GM13976 (cell line): Measurements from ENCODE around the gene CRYZL1.

Experiments
- DNase-seq: peaks from one replicate; pipeline ENCODE4 v3.0.0; 2012; ENCODE audit warnings: low spot score
- CTCF ChIP-seq: IDR thresholded peaks from 2 replicates; pipeline ENCODE4 v1.5.1; 2012; ENCODE audit warnings: borderline replicate concordance, mild to moderate bottlenecking; ENCODE audit not compliant: insufficient read depth; ENCODE audit errors: extremely low read depth, missing control alignments, control extremely low read depth
- in situ Hi-C: fragments of 300-500 bp; cut with MboI; formaldehyde crosslinking; loops from one replicate; pipeline ENCODE4 v1.12.0; 2022; ENCODE audit warnings: low sequenced_read_pairs, mixed read lengths, inconsistent platforms; ENCODE audit not compliant: unreplicated experiment

The CRYZL1 gene

DNA sequence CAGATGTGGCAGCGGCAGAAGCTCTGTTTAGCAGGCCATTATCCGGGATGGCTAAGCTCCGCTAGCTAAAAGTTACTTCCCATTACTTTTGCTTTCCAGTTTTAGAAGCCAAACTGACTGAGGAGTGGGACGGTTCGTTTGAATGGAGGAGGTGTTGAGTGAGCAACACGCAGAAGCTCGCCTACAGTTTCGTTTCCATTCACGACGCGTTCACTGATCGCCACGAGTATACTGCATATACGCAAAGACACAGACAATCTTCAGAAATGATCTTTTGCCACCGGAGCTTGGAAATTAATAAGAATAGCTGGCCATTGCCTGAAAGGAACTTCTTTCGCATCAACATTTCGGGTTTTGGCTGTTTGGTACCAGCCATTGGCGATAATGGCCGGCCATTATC, 84.1 kb downstream of the CRYZL1 start:
- in situ Hi-C loops = no loop called here
- TF ChIP-seq CTCF = no peak
- no peak for DNase-seq

DNA sequence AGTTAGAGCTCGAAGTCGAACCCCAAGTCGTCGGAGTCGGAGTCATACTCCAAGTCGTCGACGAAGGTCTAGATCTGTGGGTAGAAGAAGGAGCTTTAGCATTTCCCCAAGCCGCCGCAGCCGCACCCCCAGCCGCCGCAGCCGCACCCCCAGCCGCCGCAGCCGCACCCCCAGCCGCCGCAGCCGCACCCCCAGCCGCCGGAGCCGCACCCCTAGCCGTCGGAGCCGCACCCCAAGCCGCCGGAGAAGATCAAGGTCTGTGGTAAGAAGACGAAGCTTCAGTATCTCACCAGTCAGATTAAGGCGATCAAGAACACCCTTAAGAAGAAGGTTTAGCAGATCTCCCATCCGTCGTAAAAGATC, 86.6 kb downstream of the CRYZL1 start:
- no peak for DNase-seq
- in situ Hi-C loops = no loop called here
- TF ChIP-seq CTCF = no peak

DNA sequence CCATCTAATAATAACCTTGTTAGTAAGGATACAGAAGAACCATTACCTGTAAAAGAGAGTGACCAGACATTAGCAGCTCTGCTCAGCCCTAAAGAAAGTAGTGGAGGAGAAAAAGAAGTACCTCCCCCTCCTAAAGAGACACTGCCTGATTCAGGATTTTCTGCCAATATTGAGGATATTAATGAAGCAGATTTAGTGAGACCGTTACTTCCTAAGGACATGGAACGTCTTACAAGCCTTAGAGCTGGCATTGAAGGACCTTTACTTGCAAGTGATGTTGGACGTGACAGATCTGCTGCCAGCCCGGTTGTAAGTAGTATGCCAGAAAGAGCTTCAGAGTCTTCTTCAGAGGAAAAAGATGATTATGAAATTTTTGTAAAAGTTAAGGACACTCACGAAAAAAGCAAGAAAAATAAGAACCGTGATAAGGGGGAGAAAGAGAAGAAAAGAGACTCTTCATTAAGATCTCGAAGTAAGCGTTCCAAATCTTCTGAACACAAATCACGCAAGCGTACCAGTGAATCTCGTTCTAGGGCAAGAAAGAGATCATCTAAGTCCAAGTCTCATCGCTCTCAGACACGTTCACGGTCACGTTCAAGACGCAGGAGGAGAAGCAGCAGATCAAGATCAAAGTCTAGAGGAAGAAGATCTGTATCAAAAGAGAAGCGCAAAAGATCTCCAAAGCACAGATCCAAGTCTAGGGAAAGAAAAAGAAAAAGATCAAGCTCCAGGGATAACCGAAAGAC, 87.1 kb downstream of the CRYZL1 start:
- in situ Hi-C loops = no loop called here
- DNase-seq = no peak
- no peak for TF ChIP-seq CTCF

DNA sequence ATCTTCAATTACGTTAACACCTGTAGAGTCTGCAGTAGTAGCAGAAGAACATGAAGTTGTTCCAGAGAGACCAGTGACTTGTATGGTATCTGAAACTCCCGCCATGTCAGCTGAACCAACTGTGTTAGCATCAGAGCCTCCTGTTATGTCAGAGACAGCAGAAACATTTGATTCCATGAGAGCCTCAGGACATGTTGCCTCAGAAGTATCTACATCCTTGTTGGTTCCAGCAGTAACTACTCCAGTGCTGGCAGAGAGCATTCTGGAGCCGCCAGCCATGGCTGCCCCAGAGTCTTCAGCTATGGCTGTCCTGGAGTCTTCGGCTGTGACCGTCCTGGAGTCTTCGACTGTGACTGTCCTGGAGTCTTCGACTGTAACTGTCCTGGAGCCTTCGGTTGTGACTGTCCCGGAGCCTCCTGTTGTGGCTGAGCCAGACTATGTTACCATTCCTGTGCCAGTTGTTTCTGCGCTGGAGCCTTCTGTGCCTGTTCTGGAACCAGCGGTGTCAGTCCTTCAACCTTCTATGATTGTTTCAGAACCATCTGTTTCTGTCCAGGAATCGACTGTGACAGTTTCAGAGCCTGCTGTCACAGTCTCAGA, 88.4 kb downstream of the CRYZL1 start:
- TF ChIP-seq CTCF = no peak
- no peak for DNase-seq
- in situ Hi-C loops = no loop called here

DNA sequence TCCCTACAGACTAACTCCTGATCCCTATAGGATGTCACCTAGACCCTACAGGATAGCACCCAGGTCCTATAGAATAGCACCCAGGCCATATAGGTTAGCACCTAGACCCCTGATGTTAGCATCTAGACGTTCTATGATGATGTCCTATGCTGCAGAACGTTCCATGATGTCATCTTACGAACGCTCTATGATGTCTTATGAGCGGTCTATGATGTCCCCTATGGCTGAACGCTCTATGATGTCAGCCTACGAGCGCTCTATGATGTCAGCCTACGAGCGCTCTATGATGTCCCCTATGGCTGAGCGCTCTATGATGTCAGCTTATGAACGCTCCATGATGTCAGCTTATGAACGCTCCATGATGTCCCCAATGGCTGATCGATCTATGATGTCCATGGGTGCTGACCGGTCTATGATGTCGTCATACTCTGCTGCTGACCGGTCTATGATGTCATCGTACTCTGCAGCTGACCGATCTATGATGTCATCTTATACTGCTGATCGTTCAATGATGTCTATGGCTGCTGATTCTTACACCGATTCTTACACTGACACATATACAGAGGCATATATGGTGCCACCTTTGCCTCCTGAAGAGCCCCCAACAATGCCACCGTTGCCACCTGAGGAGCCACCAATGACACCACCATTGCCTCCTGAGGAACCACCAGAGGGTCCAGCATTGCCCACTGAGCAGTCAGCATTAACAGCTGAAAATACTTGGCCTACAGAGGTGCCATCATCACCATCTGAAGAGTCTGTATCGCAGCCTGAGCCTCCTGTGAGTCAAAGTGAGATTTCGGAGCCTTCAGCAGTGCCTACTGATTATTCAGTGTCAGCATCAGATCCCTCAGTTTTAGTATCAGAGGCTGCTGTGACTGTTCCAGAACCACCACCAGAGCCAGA, 89.2 kb downstream of the CRYZL1 start:
- in situ Hi-C loops = no loop called here
- DNase-seq = no peak

More for the DNA sequence above, 89.2 kb downstream of the CRYZL1 start:
- TF ChIP-seq CTCF = no peak
